GM23338 (cell line): ENCODE results near the gene NPL. TPM values are rescaled to one million over a fixed set of nuclear protein-coding genes. Genes with fewer than 3 reads are reported as not detected.

Experiments used
- ATAC-seq: fragments of 200-7000 bp; cut with Tn5 transposase; 3 replicates; pipeline ENCODE4 v1.9.1; 2020
- DNase-seq: peaks from one replicate; pipeline ENCODE4 v3.0.0-alpha.2; 2015; ENCODE audit warnings: low spot score
- H2AFZ ChIP-seq: fragments of 200-600 bp; sonication (generic); 2 replicates; pipeline ENCODE4 v1.8.0; 2016; ENCODE audit warnings: antibody characterized with exemption, mild to moderate bottlenecking, moderate library complexity
- H3F3A ChIP-seq: fragments of 200-600 bp; sonication (generic); replicated peaks from 2 replicates; pipeline ENCODE4 v1.8.0; 2017; ENCODE audit warnings: antibody characterized with exemption, mixed run types, low read depth
- H3K27ac ChIP-seq: fragments of 200-600 bp; sonication (generic); 2 replicates; pipeline ENCODE4 v1.6.1; 2016; ENCODE audit warnings: low read depth
- H3K27me3 ChIP-seq: fragments of 200-600 bp; sonication (generic); 2 replicates; pipeline ENCODE4 v1.8.0; 2016; ENCODE audit warnings: mild to moderate bottlenecking, mixed run types, moderate library complexity; ENCODE audit not compliant: insufficient read depth
- H3K36me3 ChIP-seq: fragments of 200-600 bp; sonication (generic); 2 replicates; pipeline ENCODE4 v1.8.0; 2016; ENCODE audit warnings: mild to moderate bottlenecking; ENCODE audit not compliant: insufficient read depth
- H3K4me1 ChIP-seq: fragments of 200-600 bp; sonication (generic); 2 replicates; pipeline ENCODE4 v1.8.0; 2016; ENCODE audit warnings: mild to moderate bottlenecking, moderate library complexity; ENCODE audit not compliant: insufficient read depth
- H3K4me2 ChIP-seq: fragments of 200-600 bp; sonication (generic); 2 replicates; pipeline ENCODE4 v1.7.1; 2017; ENCODE audit warnings: mixed run types
- H3K4me3 ChIP-seq: fragments of 200-600 bp; sonication (generic); 2 replicates; pipeline ENCODE4 v1.6.1; 2016; ENCODE audit warnings: mixed run types
- H3K79me2 ChIP-seq: fragments of 200-600 bp; sonication (generic); replicated peaks from 2 replicates; pipeline ENCODE4 v1.8.0; 2017; ENCODE audit warnings: mild to moderate bottlenecking; ENCODE audit not compliant: insufficient read depth
- H3K9me2 ChIP-seq: fragments of 200-600 bp; sonication (generic); 2 replicates; pipeline ENCODE4 v1.8.0; 2017; ENCODE audit not compliant: insufficient read depth
- H4K20me1 ChIP-seq: fragments of 200-600 bp; sonication (generic); replicated peaks from 2 replicates; pipeline ENCODE4 v1.8.0; 2017; ENCODE audit warnings: mild to moderate bottlenecking; ENCODE audit not compliant: insufficient read depth
- H3K27ac Mint-ChIP-seq: 2 replicates; pipeline ENCODE4 v1.8.0; 2020; ENCODE audit warnings: inconsistent platforms, mild to moderate bottlenecking, moderate library complexity, mixed read lengths
- H3K27me3 Mint-ChIP-seq: 3 replicates; pipeline ENCODE4 v1.8.0; 2022; ENCODE audit warnings: low read depth, mild to moderate bottlenecking, moderate library complexity, mixed read lengths, inconsistent platforms; ENCODE audit not compliant: insufficient read depth, poor library complexity
- H3K36me3 Mint-ChIP-seq: 3 replicates; pipeline ENCODE4 v1.8.0; 2021; ENCODE audit warnings: low read depth, mild to moderate bottlenecking, inconsistent platforms, moderate library complexity, mixed read lengths
- H3K4me1 Mint-ChIP-seq: 3 replicates; pipeline ENCODE4 v1.8.0; 2020; ENCODE audit warnings: mild to moderate bottlenecking, inconsistent platforms, mixed read lengths
- H3K4me3 Mint-ChIP-seq: 3 replicates; pipeline ENCODE4 v1.8.0; 2021; ENCODE audit warnings: moderate library complexity, mild to moderate bottlenecking, inconsistent platforms, mixed read lengths
- H3K9me3 Mint-ChIP-seq: 3 replicates; pipeline ENCODE4 v1.8.0; 2020; ENCODE audit warnings: moderate library complexity, mild to moderate bottlenecking, inconsistent platforms, mixed read lengths
- CREB1 ChIP-seq: fragments of 250-450 bp; sonication (Bioruptor Pico); IDR thresholded peaks from 2 replicates; pipeline ENCODE4 v1.5.0; 2020; ENCODE audit warnings: low read depth, mild to moderate bottlenecking, moderate library complexity
- CTCF ChIP-seq, 2 experiments: fragments of 200-600 bp in 1 of 2; sonication (generic) in 1 of 2; conservative IDR thresholded peaks; 2 replicates each; pipeline versions ENCODE4 v1.5.1 to v1.6.1; 2016 to 2017; ENCODE audit warnings: antibody characterized with exemption in 2 of 2, low read depth in 2 of 2, mild to moderate bottlenecking in 2 of 2, moderate library complexity in 1 of 2
- EZH2 ChIP-seq: fragments of 200-600 bp; sonication (generic); IDR thresholded peaks from one replicate; pipeline ENCODE4 v1.8.0; 2017; ENCODE audit warnings: antibody characterized with exemption, mild to moderate bottlenecking, low read depth; ENCODE audit not compliant: unreplicated experiment
- POLR2AphosphoS5 ChIP-seq: IDR thresholded peaks from 2 replicates; pipeline ENCODE4 v1.6.1; 2016; ENCODE audit warnings: antibody characterized with exemption, low read depth
- ZNF462 ChIP-seq: fragments of 250-450 bp; sonication (Bioruptor Pico); IDR thresholded peaks from 2 replicates; pipeline ENCODE4 v1.5.0; 2020; ENCODE audit warnings: mild to moderate bottlenecking, moderate library complexity
- polyA plus RNA-seq: library from polyadenylated mRNA; unstranded; fragments of >200 nt; fragmentation: Nextera tagmentation; extraction: Ambion mirVana; gene quantifications from 2 replicates; pipeline ENCODE4 v1.2.1, GENCODE V29; 2016
- total RNA-seq: library from RNA; depleted of rRNA; stranded (reverse); fragments of >200 nt; shearing (Covaris generic); gene quantifications from 2 replicates; pipeline ENCODE4 v1.2.3, GENCODE V29; 2014

Gene NPL
- total and polyA plus RNA-seq, 2 experiments from 2014 or later: 2.4 to 2.8 TPM

GRCh38 chr1:182794091-182794490 lies 4.5 kb downstream of the NPL start:
- Histone ChIP-seq H2AFZ (no peak overlapping the region), H3K4me2 (no peak overlapping the region), H4K20me1 (no peaks in the 10 kb centered on the region), H3K9me2 (peaks cover 3% of the 10 kb centered on the region; the same call in 1 of the 2 replicates), H3K79me2 (no peaks in the 10 kb centered on the region), H3K27ac (no peak overlapping the region), H3K4me1 (peaks cover 10% of the 10 kb centered on the region), H3K36me3 (no peaks in the 10 kb centered on the region), H3K4me3 (no peak overlapping the region), H3F3A (no peaks in the 10 kb centered on the region; the same call in 1 of the 2 replicates), H3K27me3 (peaks cover 27% of the 10 kb centered on the region)
- H3K4me3 Mint-ChIP-seq: no peak overlapping the region
- TF ChIP-seq EZH2 (no peak), POLR2AphosphoS5 (no peak), CTCF (conservative IDR thresholded peaks at IDR 0.05; ENCODE audit: low read depth in 2 of 2) (no peak), CREB1 (CRISPR knock-in tag) (no peak), ZNF462 (CRISPR knock-in tag) (no peak)
- peaks cover 17% of the 10 kb centered on the region for H3K27me3 Mint-ChIP-seq
- H3K36me3 Mint-ChIP-seq: no peaks in the 10 kb centered on the region
- DNase-seq: no peak
- no peak overlapping the region for H3K27ac Mint-ChIP-seq
- no peaks in the 10 kb centered on the region for H3K9me3 Mint-ChIP-seq
- H3K4me1 Mint-ChIP-seq: peaks cover 10% of the 10 kb centered on the region; the same call in 2 of the 3 replicates
- ATAC-seq: no peak
